WERI-Rb-1 (cell line): Measurements from ENCODE around the gene PLCL2.

Experiments used
- DNase-seq: peaks from one replicate; pipeline ENCODE4 v3.0.0-alpha.2; 2020
- H3K27ac ChIP-seq: fragments of 250-450 bp; sonication (Bioruptor Pico); 2 replicates; pipeline ENCODE4 v1.5.1; 2020; ENCODE audit warnings: mild to moderate bottlenecking, moderate library complexity
- H3K27me3 ChIP-seq: fragments of 250-450 bp; sonication (Bioruptor Pico); 2 replicates; pipeline ENCODE4 v1.5.1; 2021; ENCODE audit warnings: mild to moderate bottlenecking, low read depth, moderate library complexity; ENCODE audit not compliant: insufficient read depth, severe bottlenecking
- H3K36me3 ChIP-seq: fragments of 250-450 bp; sonication (Bioruptor Pico); 2 replicates; pipeline ENCODE4 v1.5.1; 2020; ENCODE audit warnings: mild to moderate bottlenecking, moderate library complexity
- H3K4me3 ChIP-seq: 2 replicates; pipeline ENCODE4 v1.5.1; 2011; ENCODE audit warnings: low read depth, mild to moderate bottlenecking, control low read depth, low read length
- H3K9me3 ChIP-seq: fragments of 250-450 bp; sonication (Bioruptor Pico); 2 replicates; pipeline ENCODE4 v1.5.1; 2021; ENCODE audit warnings: mild to moderate bottlenecking, moderate library complexity; ENCODE audit not compliant: severe bottlenecking
- TF ChIP-seq, protein P1 (sequence below): IDR thresholded peaks from 2 replicates; pipeline ENCODE4 v1.5.1; 2011; ENCODE audit warnings: low read depth, mild to moderate bottlenecking, control low read depth, inconsistent platforms, low read length

Gene PLCL2

DNA sequence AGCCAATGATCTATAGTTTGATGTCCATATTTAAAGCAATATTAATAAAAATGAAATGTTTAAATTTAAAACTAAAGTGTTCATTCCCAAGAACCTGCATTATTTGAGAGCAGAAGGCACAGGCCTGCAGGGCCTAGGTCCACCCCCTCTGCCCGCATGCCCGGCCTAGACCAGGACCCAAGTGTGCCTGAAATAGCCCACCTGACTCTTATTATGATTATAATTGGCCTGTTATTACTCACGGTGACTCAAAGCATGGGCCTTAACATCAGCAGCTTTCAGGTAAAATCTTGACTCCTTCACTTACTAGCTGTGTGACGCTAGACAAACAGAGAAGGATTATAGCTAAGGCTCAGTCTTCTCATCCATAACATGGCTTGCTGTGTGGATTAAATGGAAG lies 128.8 kb downstream of the PLCL2 start:
- H3K27ac ChIP-seq, result no peak overlapping the region
- no peak for DNase-seq
- no peaks in the 10 kb centered on the region for H3K9me3 ChIP-seq
- H3K36me3 ChIP-seq, result peaks cover 3% of the 10 kb centered on the region
- TF ChIP-seq, protein P1, sequence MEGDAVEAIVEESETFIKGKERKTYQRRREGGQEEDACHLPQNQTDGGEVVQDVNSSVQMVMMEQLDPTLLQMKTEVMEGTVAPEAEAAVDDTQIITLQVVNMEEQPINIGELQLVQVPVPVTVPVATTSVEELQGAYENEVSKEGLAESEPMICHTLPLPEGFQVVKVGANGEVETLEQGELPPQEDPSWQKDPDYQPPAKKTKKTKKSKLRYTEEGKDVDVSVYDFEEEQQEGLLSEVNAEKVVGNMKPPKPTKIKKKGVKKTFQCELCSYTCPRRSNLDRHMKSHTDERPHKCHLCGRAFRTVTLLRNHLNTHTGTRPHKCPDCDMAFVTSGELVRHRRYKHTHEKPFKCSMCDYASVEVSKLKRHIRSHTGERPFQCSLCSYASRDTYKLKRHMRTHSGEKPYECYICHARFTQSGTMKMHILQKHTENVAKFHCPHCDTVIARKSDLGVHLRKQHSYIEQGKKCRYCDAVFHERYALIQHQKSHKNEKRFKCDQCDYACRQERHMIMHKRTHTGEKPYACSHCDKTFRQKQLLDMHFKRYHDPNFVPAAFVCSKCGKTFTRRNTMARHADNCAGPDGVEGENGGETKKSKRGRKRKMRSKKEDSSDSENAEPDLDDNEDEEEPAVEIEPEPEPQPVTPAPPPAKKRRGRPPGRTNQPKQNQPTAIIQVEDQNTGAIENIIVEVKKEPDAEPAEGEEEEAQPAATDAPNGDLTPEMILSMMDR, result no peak
- no peaks in the 10 kb centered on the region for H3K27me3 ChIP-seq
- H3K4me3 ChIP-seq, result no peak overlapping the region

DNA sequence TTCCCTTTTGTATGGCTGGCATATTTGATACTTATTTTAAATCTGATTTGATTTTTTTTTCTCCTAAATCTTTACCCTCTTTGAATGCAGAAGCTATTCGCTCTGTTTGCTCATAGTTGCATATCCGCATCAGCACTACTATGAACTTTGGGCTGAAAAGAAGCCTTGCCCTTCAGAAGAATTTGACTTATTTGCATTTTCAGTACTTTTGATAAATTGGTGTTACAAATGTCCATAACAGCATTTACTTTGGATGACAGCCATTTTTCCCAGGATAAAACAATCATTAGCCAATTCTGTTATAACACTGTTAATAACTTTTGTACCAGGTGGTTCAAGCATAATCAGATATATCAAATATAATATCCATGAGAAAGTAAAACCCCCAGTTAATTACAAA lies 129.5 kb downstream of the PLCL2 start:
- DNase-seq, result no peak
- peaks cover 3% of the 10 kb centered on the region for H3K36me3 ChIP-seq
- TF ChIP-seq, protein P1, result no peak

GRCh38 chr3:17014709-17015108 lies 130.0 kb downstream of the PLCL2 start:
- no peaks in the 10 kb centered on the region for H3K9me3 ChIP-seq
- H3K36me3 ChIP-seq, result peaks cover 3% of the 10 kb centered on the region
- TF ChIP-seq, protein P1, result no peak
- no peak for DNase-seq
- no peak overlapping the region for H3K4me3 ChIP-seq
- H3K27ac ChIP-seq, result no peak overlapping the region
- no peaks in the 10 kb centered on the region for H3K27me3 ChIP-seq

More for the DNA sequence above, 129.5 kb downstream of the PLCL2 start:
- Histone ChIP-seq H3K4me3 (no peak overlapping the region), H3K27me3 (no peaks in the 10 kb centered on the region), H3K27ac (no peak overlapping the region), H3K9me3 (no peaks in the 10 kb centered on the region)

DNA sequence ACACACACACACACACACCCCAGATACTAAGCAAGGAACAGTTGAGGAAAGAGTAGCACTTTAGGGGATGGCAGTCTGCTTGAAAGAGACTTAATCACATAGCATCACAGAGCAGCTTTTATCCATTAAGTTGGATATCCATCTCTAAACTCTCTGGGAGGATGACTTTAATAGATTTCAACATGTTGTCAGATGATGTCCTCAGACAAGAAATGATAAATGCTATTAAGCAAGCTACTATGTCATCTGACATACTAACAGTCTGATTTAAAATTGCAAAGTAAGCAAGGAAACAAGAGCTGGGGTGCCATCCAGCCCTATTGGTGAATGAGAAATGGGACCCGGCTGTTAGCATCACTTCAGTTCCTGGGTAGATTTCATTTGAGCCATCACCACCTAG lies 136.9 kb downstream of the PLCL2 start:
- TF ChIP-seq, protein P1, result no peak
- Histone ChIP-seq H3K36me3 (no peaks in the 10 kb centered on the region), H3K27ac (no peak overlapping the region), H3K9me3 (no peaks in the 10 kb centered on the region), H3K4me3 (no peak overlapping the region), H3K27me3 (no peaks in the 10 kb centered on the region)
- no peak for DNase-seq

DNA sequence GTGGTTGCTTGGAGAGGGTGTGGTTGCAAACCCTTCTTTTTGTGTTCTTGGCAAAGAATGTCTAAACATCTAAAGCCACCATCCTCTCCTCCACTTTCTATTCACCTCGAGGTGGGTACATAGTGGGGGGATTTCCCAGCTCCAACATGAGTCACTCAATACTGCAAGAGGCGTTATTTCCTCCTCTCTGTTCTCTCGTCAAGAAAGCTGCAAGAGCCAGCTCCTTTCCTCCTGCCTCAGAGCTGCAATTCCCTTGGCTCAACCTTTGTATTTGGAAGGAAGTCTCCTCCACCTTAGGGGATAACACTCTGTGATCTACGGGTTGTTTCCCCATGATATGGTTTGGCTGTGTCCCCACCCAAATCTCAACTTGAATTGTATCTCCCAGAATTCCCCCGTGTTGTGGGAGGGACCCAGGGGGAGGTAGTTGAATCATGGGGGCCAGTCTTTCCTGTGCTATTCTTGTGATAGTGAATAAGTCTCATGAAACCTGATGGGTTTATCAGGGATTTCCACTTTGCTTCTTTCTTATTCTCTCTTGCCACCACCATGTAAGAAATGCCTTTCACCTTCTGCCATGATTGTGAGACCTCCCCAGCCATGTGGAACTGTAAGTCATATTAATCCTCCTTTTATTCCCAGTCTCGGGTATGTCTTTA lies 138.4 kb downstream of the PLCL2 start:
- no peak for DNase-seq
- no peaks in the 10 kb centered on the region for H3K36me3 ChIP-seq
- TF ChIP-seq, protein P1, result no peak
- no peak overlapping the region for H3K27ac ChIP-seq
- H3K27me3 ChIP-seq, result no peaks in the 10 kb centered on the region
- no peaks in the 10 kb centered on the region for H3K9me3 ChIP-seq
- H3K4me3 ChIP-seq, result no peak overlapping the region

GRCh38 chr3:17025594-17026139 lies 140.9 kb downstream of the PLCL2 start:
- DNase-seq, result no peak
- TF ChIP-seq, protein P1, result no peak
- H3K27ac ChIP-seq, result no peak overlapping the region
- H3K4me3 ChIP-seq, result no peak overlapping the region
- H3K9me3 ChIP-seq, result no peaks in the 10 kb centered on the region
- no peaks in the 10 kb centered on the region for H3K27me3 ChIP-seq
- H3K36me3 ChIP-seq, result no peaks in the 10 kb centered on the region
